ACC112 (cell line): ENCODE data around the gene CLEC10A.
"Not testable (repeated sequence)": the region's sequence is repeated elsewhere in the genome, so short reads cannot be mapped to it uniquely, and the experiment has no call there.

ENCODE experiments used
- H2AFZ ChIP-seq: fragments of 200-600 bp; sonication (generic); one replicate; pipeline ENCODE4 v1.6.0; 2017; ENCODE audit warnings: antibody characterized with exemption, low read length; ENCODE audit not compliant: unreplicated experiment
- H3K27ac ChIP-seq: fragments of 200-600 bp; sonication (generic); 2 replicates; pipeline ENCODE4 v1.5.1; 2014; ENCODE audit warnings: low read depth, mild to moderate bottlenecking, antibody characterized with exemption, low read length, moderate library complexity
- H3K27me3 ChIP-seq: fragments of 200-600 bp; sonication (generic); 2 replicates; pipeline ENCODE4 v1.6.1; 2014; ENCODE audit warnings: mild to moderate bottlenecking, antibody characterized with exemption, low read length, moderate library complexity, mixed read lengths; ENCODE audit not compliant: insufficient read depth
- H3K36me3 ChIP-seq: fragments of 200-600 bp; sonication (generic); 2 replicates; pipeline ENCODE4 v1.6.1; 2016; ENCODE audit warnings: mild to moderate bottlenecking, antibody characterized with exemption, low read length, moderate library complexity, mixed read lengths; ENCODE audit not compliant: insufficient read depth
- H3K4me1 ChIP-seq: fragments of 200-600 bp; sonication (generic); one replicate; pipeline ENCODE4 v1.6.1; 2016; ENCODE audit warnings: low read length, mixed read lengths; ENCODE audit not compliant: insufficient read depth, unreplicated experiment, control insufficient read depth
- H3K4me3 ChIP-seq: fragments of 200-600 bp; sonication (generic); 2 replicates; pipeline ENCODE4 v1.5.1; 2014; ENCODE audit warnings: mild to moderate bottlenecking, low read depth, low read length
- H3K79me2 ChIP-seq: fragments of 200-600 bp; sonication (generic); one replicate; pipeline ENCODE4 v1.6.0; 2016; ENCODE audit warnings: low read length; ENCODE audit not compliant: control insufficient read depth, unreplicated experiment, insufficient read depth

Gene CLEC10A

DNA sequence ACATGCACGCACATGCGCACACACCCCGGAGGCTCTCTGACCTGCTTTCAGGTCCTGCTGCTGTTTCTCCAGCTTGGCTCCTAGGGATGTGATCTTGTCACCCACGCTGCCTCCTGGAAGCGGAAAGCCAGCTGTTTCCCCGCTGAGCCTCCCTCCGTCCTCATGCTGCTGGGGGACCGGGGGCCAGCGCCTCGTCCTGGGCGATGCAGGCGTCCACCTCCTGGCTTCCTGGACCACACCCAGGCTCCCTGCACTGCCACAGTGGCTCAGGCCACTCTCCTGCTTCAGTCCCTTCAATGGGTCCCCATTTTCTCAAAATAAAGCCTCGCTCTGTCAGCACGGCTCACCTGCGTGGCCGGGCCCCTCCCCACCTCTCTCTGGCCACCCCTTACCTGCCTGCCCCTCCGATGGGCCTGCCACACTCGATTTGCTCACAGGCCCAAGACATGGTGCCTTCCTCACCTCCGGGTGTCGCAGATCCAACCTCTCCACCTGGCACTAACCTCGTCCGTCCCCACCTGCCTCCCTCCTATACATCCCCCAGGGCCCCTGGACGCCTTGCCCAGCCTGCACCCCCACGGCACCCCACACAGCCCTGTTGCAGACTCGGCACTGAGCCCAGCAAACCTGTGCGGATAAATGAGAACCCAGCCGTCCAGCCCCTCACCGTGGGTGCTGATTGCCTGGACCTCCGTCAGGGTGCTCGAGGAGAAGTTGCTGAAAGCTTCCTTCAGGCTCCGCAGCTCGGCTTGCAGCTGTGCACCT lies 27.9 kb upstream of the CLEC10A start:
- Histone ChIP-seq H2AFZ (no peak overlapping the region), H3K27me3 (peaks cover 9% of the 10 kb centered on the region), H3K4me3 (no peak overlapping the region), H3K36me3 (no peaks in the 10 kb centered on the region), H3K79me2 (no peaks in the 10 kb centered on the region), H3K27ac (no peak overlapping the region), H3K4me1 (no peaks in the 10 kb centered on the region)

DNA sequence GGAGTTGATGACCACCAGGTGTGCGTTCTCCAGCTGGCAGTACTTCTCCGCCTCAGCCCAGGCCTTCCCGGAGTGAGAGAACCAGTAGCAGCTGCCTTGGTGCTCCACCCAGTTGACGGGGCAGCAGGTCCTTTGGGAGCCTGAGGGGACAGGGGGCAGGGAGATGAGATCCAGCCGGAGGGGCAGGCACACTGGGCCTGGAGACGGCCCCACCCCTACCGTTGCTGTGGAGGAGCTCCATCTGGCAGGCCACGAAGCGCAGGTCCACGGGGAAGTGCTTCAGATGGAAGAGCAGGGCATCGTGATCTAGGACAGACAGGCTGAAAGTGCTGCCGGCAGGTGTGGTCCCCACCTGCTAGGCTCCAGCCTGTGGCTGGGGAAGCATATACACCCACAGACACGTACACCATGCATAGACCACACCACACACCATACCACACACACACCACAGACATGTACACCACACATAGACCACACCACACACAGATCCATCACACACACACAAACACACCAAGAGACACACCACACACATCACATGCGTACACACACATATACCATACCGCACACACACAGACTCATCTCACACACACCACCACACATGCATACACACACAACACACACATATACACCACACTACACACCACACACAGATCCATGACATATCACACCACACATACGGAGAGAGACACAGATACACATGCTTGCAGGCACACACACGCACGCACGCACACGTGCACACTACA lies 27.1 kb upstream of the CLEC10A start:
- Histone ChIP-seq H3K4me1 (no peaks in the 10 kb centered on the region), H3K4me3 (no peak overlapping the region), H3K36me3 (no peaks in the 10 kb centered on the region), H3K79me2 (no peaks in the 10 kb centered on the region), H3K27ac (no peak overlapping the region), H3K27me3 (peaks cover 16% of the 10 kb centered on the region), H2AFZ (no peak overlapping the region)

DNA sequence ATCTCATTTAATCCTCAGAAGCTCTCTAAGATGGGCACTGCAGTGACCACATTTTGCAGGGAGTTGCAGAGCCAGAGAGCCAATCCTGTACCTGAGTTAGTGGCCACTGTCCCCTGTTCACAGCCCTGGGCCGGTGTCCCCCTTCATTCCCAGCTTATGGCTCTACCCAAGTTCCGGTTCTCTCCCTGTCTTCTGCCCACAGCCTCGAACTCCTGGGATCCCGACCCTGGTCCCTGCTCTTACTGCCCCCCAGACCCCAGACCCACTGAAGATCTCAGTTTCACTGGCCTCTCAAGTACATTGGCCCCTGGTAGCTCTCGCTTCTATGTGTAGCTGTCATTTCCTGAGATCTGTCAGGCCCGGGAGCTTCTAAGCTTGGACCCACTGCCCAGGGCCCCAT lies 22.4 kb upstream of the CLEC10A start:
- Histone ChIP-seq H3K27me3 (peaks cover 26% of the 10 kb centered on the region), H3K4me1 (no peaks in the 10 kb centered on the region), H3K36me3 (no peaks in the 10 kb centered on the region)

GRCh38 chr17:7101531-7101930 lies 21.5 kb upstream of the CLEC10A start:
- no peaks in the 10 kb centered on the region for H3K4me1 ChIP-seq
- H2AFZ ChIP-seq = no peak overlapping the region
- H3K4me3 ChIP-seq = no peak overlapping the region
- H3K79me2 ChIP-seq = no peaks in the 10 kb centered on the region
- H3K27ac ChIP-seq = no peak overlapping the region
- peaks cover 26% of the 10 kb centered on the region for H3K27me3 ChIP-seq
- no peaks in the 10 kb centered on the region for H3K36me3 ChIP-seq

More for the DNA sequence above, 22.4 kb upstream of the CLEC10A start:
- H2AFZ ChIP-seq = no peak overlapping the region
- H3K4me3 ChIP-seq = no peak overlapping the region
- H3K79me2 ChIP-seq = no peaks in the 10 kb centered on the region
- no peak overlapping the region for H3K27ac ChIP-seq

DNA sequence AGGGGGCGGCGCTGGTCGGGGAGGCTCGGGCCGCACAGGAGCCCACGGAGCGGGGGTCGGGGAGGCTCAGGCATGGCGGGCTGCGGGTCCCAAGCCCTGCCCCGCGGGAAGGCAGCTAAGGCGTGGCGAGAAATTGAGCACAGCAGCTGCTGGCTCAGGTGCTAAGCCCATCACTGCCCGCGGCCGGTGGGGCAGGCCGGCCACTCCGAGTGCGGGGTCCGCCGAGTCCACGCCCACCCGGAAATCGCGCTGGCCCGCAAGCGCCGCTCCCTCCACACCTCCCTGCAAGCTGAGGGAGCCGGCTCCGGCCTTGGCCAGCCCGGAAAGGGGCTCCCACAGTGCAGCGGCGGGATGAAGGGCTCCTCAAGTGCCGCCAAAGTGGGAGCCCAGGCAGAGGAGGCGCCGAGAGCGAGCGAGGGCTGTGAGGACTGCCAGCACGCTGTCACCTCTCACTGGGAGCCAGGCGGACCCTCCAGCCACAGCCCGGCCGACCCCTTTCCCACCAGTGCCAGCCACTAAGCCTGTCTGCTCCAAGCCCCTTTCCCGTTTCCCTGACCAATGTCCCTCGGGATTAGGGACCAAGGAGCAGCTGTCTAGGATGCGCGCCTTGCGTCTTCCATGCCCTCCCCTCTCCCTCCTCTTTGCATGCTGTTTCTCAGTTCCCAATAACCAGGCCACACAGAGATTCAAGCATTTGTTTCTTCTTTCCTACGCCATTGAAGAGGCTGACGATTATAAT lies 20.8 kb upstream of the CLEC10A start:
- peaks cover 26% of the 10 kb centered on the region for H3K27me3 ChIP-seq
- not testable (repeated sequence) for H3K27ac ChIP-seq, H3K4me3 ChIP-seq, H3K36me3 ChIP-seq, H3K4me1 ChIP-seq, H2AFZ ChIP-seq, H3K79me2 ChIP-seq

DNA sequence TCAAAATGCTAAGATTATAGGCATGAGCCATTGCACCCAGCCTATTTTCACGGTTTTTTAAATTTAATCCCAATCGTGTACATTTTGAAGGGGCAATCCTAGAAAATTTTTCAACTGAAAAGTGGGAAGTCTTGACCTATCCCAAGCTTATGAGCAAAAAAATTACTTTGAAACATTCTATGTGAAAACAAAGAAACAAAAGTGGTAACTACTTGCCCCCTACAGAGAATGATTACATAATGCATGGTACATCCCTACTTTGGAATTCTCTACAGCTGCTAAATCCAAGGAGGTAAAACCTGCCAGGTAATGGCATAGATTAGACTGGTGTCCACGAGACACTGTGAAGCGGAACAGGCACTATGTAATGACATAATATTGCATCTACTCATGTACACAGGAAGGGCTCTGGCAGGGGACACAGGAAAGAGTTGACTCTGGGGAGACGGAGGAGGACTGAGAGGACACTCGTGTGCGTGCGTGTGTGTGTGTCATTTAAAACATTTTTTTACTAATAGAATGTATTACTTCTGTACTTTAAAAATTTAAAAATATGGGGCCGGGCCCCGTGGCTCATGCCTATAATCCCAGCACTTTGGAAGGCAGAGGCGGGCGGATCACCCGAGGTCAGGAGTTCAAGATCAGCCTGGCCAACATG lies 18.9 kb upstream of the CLEC10A start:
- Histone ChIP-seq H3K36me3 (no peaks in the 10 kb centered on the region), H3K27me3 (peaks cover 42% of the 10 kb centered on the region)

DNA sequence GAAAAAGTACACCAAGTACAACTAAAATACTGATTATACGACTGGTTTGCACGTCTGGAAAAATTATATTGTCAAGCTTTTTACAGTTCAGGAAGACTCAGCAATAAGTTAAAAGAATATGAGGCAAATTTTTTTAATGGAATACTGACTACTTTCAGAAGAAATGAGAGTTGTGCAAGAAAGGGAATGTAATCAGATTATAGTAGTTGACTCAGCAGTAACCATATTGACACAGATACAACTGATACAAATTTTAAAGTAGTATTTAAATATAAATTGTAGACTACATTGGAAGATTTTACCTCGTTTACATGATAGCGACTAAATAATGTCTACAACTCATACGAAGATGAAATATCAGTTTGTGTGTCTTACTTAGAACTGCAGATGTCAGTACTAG lies 17.9 kb upstream of the CLEC10A start:
- Histone ChIP-seq H3K4me1 (no peaks in the 10 kb centered on the region), H3K79me2 (no peaks in the 10 kb centered on the region), H3K36me3 (no peaks in the 10 kb centered on the region), H2AFZ (no peak overlapping the region), H3K4me3 (no peak overlapping the region), H3K27me3 (peaks cover 40% of the 10 kb centered on the region), H3K27ac (no peak overlapping the region)

More for the DNA sequence above, 18.9 kb upstream of the CLEC10A start:
- Histone ChIP-seq H2AFZ (no peak overlapping the region), H3K27ac (no peak overlapping the region), H3K79me2 (no peaks in the 10 kb centered on the region), H3K4me3 (no peak overlapping the region), H3K4me1 (no peaks in the 10 kb centered on the region)

GRCh38 chr17:7095625-7096024 lies 15.6 kb upstream of the CLEC10A start:
- H3K4me1 ChIP-seq = no peaks in the 10 kb centered on the region
- H3K27ac ChIP-seq = no peak overlapping the region
- H3K79me2 ChIP-seq = no peaks in the 10 kb centered on the region
- no peak overlapping the region for H2AFZ ChIP-seq
- peaks cover 20% of the 10 kb centered on the region for H3K27me3 ChIP-seq
- H3K4me3 ChIP-seq = no peak overlapping the region
- H3K36me3 ChIP-seq = no peaks in the 10 kb centered on the region

- H3K36me3 ChIP-seq = no peaks in the 10 kb centered on the region
- H3K4me1 ChIP-seq = no peaks in the 10 kb centered on the region
- H3K27ac ChIP-seq = no peak overlapping the region
- no peaks in the 10 kb centered on the region for H3K79me2 ChIP-seq
- H3K4me3 ChIP-seq = no peak overlapping the region
- H3K27me3 ChIP-seq = peaks cover 20% of the 10 kb centered on the region
- no peak overlapping the region for H2AFZ ChIP-seq
Measured at GRCh38 chr17:7094652-7095019, 14.6 kb upstream of the CLEC10A start.

GRCh38 chr17:7091311-7092005 lies 11.4 kb upstream of the CLEC10A start:
- not testable (repeated sequence) for H3K27ac ChIP-seq, H3K4me3 ChIP-seq, H3K79me2 ChIP-seq, H3K36me3 ChIP-seq, H2AFZ ChIP-seq, H3K4me1 ChIP-seq
- H3K27me3 ChIP-seq = peaks cover 20% of the 10 kb centered on the region
